HG03442 (cell line): ENCODE measurements around the gene AOAH.

Source experiments
- ATAC-seq: cut with Tn5 transposase; IDR thresholded peaks from one replicate; pipeline ENCODE4 v1.9.1; 2021; ENCODE audit warnings: mild to moderate bottlenecking, moderate library complexity; ENCODE audit not compliant: unreplicated experiment

The AOAH gene

GRCh38 chr7:36564489-36564888 lies 159.8 kb downstream of the AOAH start:
- no peak for ATAC-seq

GRCh38 chr7:36563706-36564327 lies 160.5 kb downstream of the AOAH start:
- no peak for ATAC-seq

GRCh38 chr7:36562121-36562520 lies 162.2 kb downstream of the AOAH start:
- no peak for ATAC-seq

- no peak for ATAC-seq
These were observed 175.3 kb downstream of the AOAH start for GRCh38 chr7:36549029-36549428.

GRCh38 chr7:36547416-36547815 lies 176.9 kb downstream of the AOAH start:
- no peak for ATAC-seq

- ATAC-seq = no peak
These were observed 178.0 kb downstream of the AOAH start for GRCh38 chr7:36546331-36546730.

- no peak for ATAC-seq
These were observed 179.0 kb downstream of the AOAH start for GRCh38 chr7:36545291-36545690.

GRCh38 chr7:36538126-36538525 lies 186.2 kb downstream of the AOAH start:
- ATAC-seq = no peak

- no peak for ATAC-seq
These were observed 188.2 kb downstream of the AOAH start for GRCh38 chr7:36535866-36536664.

- no peak for ATAC-seq
These were observed 190.6 kb downstream of the AOAH start for GRCh38 chr7:36533717-36534116.

GRCh38 chr7:36532981-36533499 lies 191.3 kb downstream of the AOAH start:
- no peak for ATAC-seq

- no peak for ATAC-seq
These were observed 192.3 kb downstream of the AOAH start for GRCh38 chr7:36531951-36532350.

- no peak for ATAC-seq
These were observed 193.8 kb downstream of the AOAH start for GRCh38 chr7:36530456-36530855.

- no peak for ATAC-seq
These were observed 196.8 kb downstream of the AOAH start for GRCh38 chr7:36527549-36527913.

GRCh38 chr7:36526863-36527548 lies 197.3 kb downstream of the AOAH start:
- peak; percentile 93 for ATAC-seq

GRCh38 chr7:36523371-36524101 lies 200.8 kb downstream of the AOAH start:
- ATAC-seq = no peak

GRCh38 chr7:36522453-36523007 lies 201.8 kb downstream of the AOAH start:
- ATAC-seq = no peak

- ATAC-seq = no peak
These were observed 202.4 kb downstream of the AOAH start for GRCh38 chr7:36521911-36522310.

- no peak for ATAC-seq
These were observed 203.2 kb downstream of the AOAH start for GRCh38 chr7:36521133-36521532.

GRCh38 chr7:36515847-36516246 lies 208.4 kb downstream of the AOAH start:
- no peak for ATAC-seq
